Hepatocyte (in vitro differentiated cells): ENCODE measurements around the gene CTSH. TPM values are rescaled to one million over a fixed set of nuclear protein-coding genes. Genes with fewer than 3 reads are reported as not detected.

Experiments used
- DNase-seq: peaks from one replicate; pipeline ENCODE4 v3.0.0-alpha.2; 2016; ENCODE audit warnings: low spot score
- H2AFZ ChIP-seq: fragments of 200-600 bp; sonication (generic); 2 replicates; pipeline ENCODE4 v1.6.0; 2016; ENCODE audit warnings: antibody characterized with exemption, mild to moderate bottlenecking
- H3K27ac ChIP-seq: fragments of 200-600 bp; sonication (generic); 2 replicates; pipeline ENCODE4 v1.5.1; 2016; ENCODE audit warnings: mild to moderate bottlenecking
- H3K27me3 ChIP-seq: fragments of 200-600 bp; sonication (generic); 2 replicates; pipeline ENCODE4 v1.6.1; 2016
- H3K36me3 ChIP-seq: fragments of 200-600 bp; sonication (generic); replicated peaks from 2 replicates; pipeline ENCODE4 v1.5.1; 2016; ENCODE audit warnings: low read depth; ENCODE audit not compliant: insufficient read depth
- H3K4me1 ChIP-seq: fragments of 200-600 bp; sonication (generic); 2 replicates; pipeline ENCODE4 v1.5.1; 2016; ENCODE audit warnings: mild to moderate bottlenecking, moderate library complexity; ENCODE audit not compliant: insufficient read depth
- H3K4me2 ChIP-seq: fragments of 200-600 bp; sonication (generic); 2 replicates; pipeline ENCODE4 v1.6.0; 2016
- H3K4me3 ChIP-seq: fragments of 200-600 bp; sonication (generic); 2 replicates; pipeline ENCODE4 v1.5.1; 2016; ENCODE audit warnings: mild to moderate bottlenecking
- H3K79me2 ChIP-seq: fragments of 200-600 bp; sonication (generic); 2 replicates; pipeline ENCODE4 v1.6.0; 2017; ENCODE audit warnings: mild to moderate bottlenecking
- H3K9me2 ChIP-seq: fragments of 200-600 bp; sonication (generic); replicated peaks from 2 replicates; pipeline ENCODE4 v1.6.0; 2017; ENCODE audit warnings: mild to moderate bottlenecking; ENCODE audit not compliant: insufficient read depth
- H3K9me3 ChIP-seq: fragments of 200-600 bp; sonication (generic); 2 replicates; pipeline ENCODE4 v1.5.1; 2016; ENCODE audit warnings: low read depth, mild to moderate bottlenecking
- H4K20me1 ChIP-seq: fragments of 200-600 bp; sonication (generic); 2 replicates; pipeline ENCODE4 v1.6.0; 2016; ENCODE audit warnings: mild to moderate bottlenecking; ENCODE audit not compliant: insufficient read depth, poor library complexity, severe bottlenecking
- CTCF ChIP-seq: fragments of 200-600 bp; sonication (generic); IDR thresholded peaks from 2 replicates; pipeline ENCODE4 v1.5.1; 2016; ENCODE audit warnings: antibody characterized with exemption, mild to moderate bottlenecking; ENCODE audit not compliant: poor library complexity
- EZH2 ChIP-seq: fragments of 200-600 bp; sonication (generic); IDR thresholded peaks from 2 replicates; pipeline ENCODE4 v1.6.1; 2016; ENCODE audit warnings: antibody characterized with exemption, mild to moderate bottlenecking, borderline replicate concordance
- EZH2phosphoT487 ChIP-seq: fragments of 200-600 bp; sonication (generic); IDR thresholded peaks from one replicate; pipeline ENCODE4 v1.6.1; 2018; ENCODE audit warnings: antibody characterized with exemption, mild to moderate bottlenecking, low read depth, moderate library complexity; ENCODE audit not compliant: unreplicated experiment, severe bottlenecking
- whole genome bisulfite sequencing: methylation state at CpG from one replicate; pipeline ENCODE4 v1.1.6; 2016; ENCODE audit warnings: low lambda C conversion rate; ENCODE audit errors: missing lambda C conversion rate; 5-methylcytosine and 5-hydroxymethylcytosine counted together
- polyA plus RNA-seq: library from polyadenylated mRNA; unstranded; fragments of >200 nt; fragmentation: Nextera tagmentation; extraction: Ambion mirVana; gene quantifications from 2 replicates; pipeline ENCODE4 v1.2.1, GENCODE V29; 2016
- total RNA-seq: library from RNA; depleted of rRNA; stranded (reverse); fragments of >200 nt; gene quantifications from 2 replicates; pipeline ENCODE4 v1.2.3, GENCODE V29; 2014

The CTSH gene
- total and polyA plus RNA-seq, 2 experiments from 2014 or later: 521 to 610 TPM

- H4K20me1 ChIP-seq: no peaks in the 10 kb centered on the region
- peaks cover 9% of the 10 kb centered on the region for H3K4me1 ChIP-seq
- TF ChIP-seq CTCF (no peak), EZH2 (no peak)
- peak overlapping the region; percentile 60 for H3K27ac ChIP-seq
- H3K36me3 ChIP-seq: no peaks in the 10 kb centered on the region
- H3K9me2 ChIP-seq: no peaks in the 10 kb centered on the region
- DNase-seq: no peak
- WGBS: 94% methylated on average over 21 of the region's 21 CpGs
- no peaks in the 10 kb centered on the region for H3K79me2 ChIP-seq
- H3K27me3 ChIP-seq: no peaks in the 10 kb centered on the region
- no peak overlapping the region for H3K4me3 ChIP-seq
- no peak overlapping the region for H3K4me2 ChIP-seq
- no peaks in the 10 kb centered on the region for H3K9me3 ChIP-seq
- no peak overlapping the region for H2AFZ ChIP-seq
These were observed 13.2 kb downstream of the CTSH start for GRCh38 chr15:78931439-78932257.

- Histone ChIP-seq H3K9me3 (no peaks in the 10 kb centered on the region), H3K36me3 (no peaks in the 10 kb centered on the region)
- DNase-seq: peak; percentile 67
These were observed 14.1 kb downstream of the CTSH start for GRCh38 chr15:78930577-78931388.

GRCh38 chr15:78929536-78930264 is 15.1 kb downstream of the CTSH start:
- Histone ChIP-seq H3K4me3 (no peak overlapping the region), H3K27ac (no peak overlapping the region), H3K27me3 (no peaks in the 10 kb centered on the region), H3K36me3 (no peaks in the 10 kb centered on the region), H3K79me2 (no peaks in the 10 kb centered on the region), H3K4me2 (no peak overlapping the region), H3K9me3 (no peaks in the 10 kb centered on the region), H3K9me2 (no peaks in the 10 kb centered on the region), H4K20me1 (no peaks in the 10 kb centered on the region), H3K4me1 (peaks cover 9% of the 10 kb centered on the region), H2AFZ (no peak overlapping the region)
- WGBS: 92% methylated on average over 16 of the region's 16 CpGs
- no peak for DNase-seq
- TF ChIP-seq CTCF (no peak), EZH2 (no peak), EZH2phosphoT487 (no peak)

More at GRCh38 chr15:78930577-78931388, 14.1 kb downstream of the CTSH start:
- Histone ChIP-seq H4K20me1 (no peaks in the 10 kb centered on the region), H3K4me3 (no peak overlapping the region), H3K4me2 (no peak overlapping the region), H3K4me1 (peaks cover 9% of the 10 kb centered on the region), H2AFZ (no peak overlapping the region), H3K79me2 (no peaks in the 10 kb centered on the region), H3K27ac (peak overlapping the region; percentile 60), H3K9me2 (no peaks in the 10 kb centered on the region), H3K27me3 (no peaks in the 10 kb centered on the region)
- TF ChIP-seq EZH2phosphoT487 (no peak), EZH2 (no peak), CTCF (no peak)
- WGBS: 62% methylated on average over 10 of the region's 11 CpGs
